Gastrocnemius medialis (tissue), 4 donors: Measurements from ENCODE around the gene SLC2A14. TPM values are rescaled to one million over a fixed set of nuclear protein-coding genes. Genes with fewer than 3 reads are reported as not detected.
"Not testable (repeated sequence)": the region's sequence is repeated elsewhere in the genome, so short reads cannot be mapped to it uniquely, and the experiment has no call there.

Experiments
- ATAC-seq, 2 donors: fragments of 150-250 bp; one replicate each; pipeline ENCODE4 v1.9.1; 2016
- DNase-seq, 2 donors: peaks; one replicate each; pipeline ENCODE4 v3.0.0-alpha.2; 2019
- H3K27ac ChIP-seq, 4 donors: fragments of 200-600 bp; sonication (generic); 1 replicate in 1 of 4; 2 replicates in 3 of 4; pipeline ENCODE4 v1.5.1; 2016 to 2018; ENCODE audit warnings: mild to moderate bottlenecking in 2 of 4, moderate library complexity in 1 of 4
- H3K27me3 ChIP-seq, 3 donors: fragments of 200-600 bp; sonication (generic) in 2 of 3; 1 replicate in 1 of 3; 2 replicates in 2 of 3; pipeline versions ENCODE4 v1.5.1 to v1.6.0; 2016 to 2019; ENCODE audit warnings: mild to moderate bottlenecking in 1 of 3, moderate library complexity in 1 of 3
- H3K36me3 ChIP-seq, 2 donors: fragments of 200-600 bp; sonication (generic) in 1 of 2; one replicate each; pipeline ENCODE4 v1.5.1; 2017 to 2018
- H3K4me1 ChIP-seq, 2 donors: fragments of 200-600 bp; sonication (generic) in 1 of 2; one replicate each; pipeline ENCODE4 v1.5.1; 2016 to 2017; ENCODE audit warnings: mild to moderate bottlenecking in 2 of 2
- H3K4me3 ChIP-seq, 4 donors: fragments of 200-600 bp; sonication (generic) in 3 of 4; 1 replicate in 1 of 4; 2 replicates in 3 of 4; pipeline ENCODE4 v1.5.1; 2016 to 2019; ENCODE audit warnings: mild to moderate bottlenecking in 2 of 4
- H3K9me3 ChIP-seq, 3 donors: fragments of 200-600 bp; sonication (generic) in 2 of 3; 1 replicate in 1 of 3; 2 replicates in 2 of 3; pipeline ENCODE4 v1.5.1; 2016 to 2019
- CTCF ChIP-seq, 5 experiments: fragments of 450-650 bp in 3 of 5; fragments of 200-600 bp in 2 of 5; sonication (generic) in 2 of 5; IDR thresholded peaks in 4 of 5; conservative IDR thresholded peaks in 1 of 5; 1 replicate in 4 of 5; 2 replicates in 1 of 5; pipeline ENCODE4 v1.5.1; 2016 to 2019; ENCODE audit warnings: antibody characterized with exemption in 5 of 5, mild to moderate bottlenecking in 3 of 5, moderate library complexity in 3 of 5
- POLR2A ChIP-seq, 2 donors: fragments of 450-650 bp; IDR thresholded peaks; one replicate each; pipeline ENCODE4 v1.6.1; 2017; ENCODE audit warnings: antibody characterized with exemption in 2 of 2, mild to moderate bottlenecking in 2 of 2, moderate library complexity in 2 of 2
- in situ Hi-C, 4 donors: fragments of 200-750 bp; cut with MboI; loops; one replicate each; pipeline versions ENCODE4 v1.15.0 to v1.8.0; 2017; ENCODE audit warnings: low sequenced_read_pairs in 4 of 4
- intact Hi-C: fragments of 100-400 bp; cut with DNase I; formaldehyde crosslinking; loops from one replicate; pipeline ENCODE4 v1.15.1; 2023; ENCODE audit warnings: low total_unique reads
- total RNA-seq, 4 donors: library from RNA; depleted of rRNA; stranded (reverse); fragments of >200 nt; gene quantifications; one replicate each; pipeline versions ENCODE4 v1.1.0 to v1.2.3, GENCODE V29; 2016

SLC2A14 gene
- total RNA-seq, 4 donors from 2014 or later: not detected

DNA sequence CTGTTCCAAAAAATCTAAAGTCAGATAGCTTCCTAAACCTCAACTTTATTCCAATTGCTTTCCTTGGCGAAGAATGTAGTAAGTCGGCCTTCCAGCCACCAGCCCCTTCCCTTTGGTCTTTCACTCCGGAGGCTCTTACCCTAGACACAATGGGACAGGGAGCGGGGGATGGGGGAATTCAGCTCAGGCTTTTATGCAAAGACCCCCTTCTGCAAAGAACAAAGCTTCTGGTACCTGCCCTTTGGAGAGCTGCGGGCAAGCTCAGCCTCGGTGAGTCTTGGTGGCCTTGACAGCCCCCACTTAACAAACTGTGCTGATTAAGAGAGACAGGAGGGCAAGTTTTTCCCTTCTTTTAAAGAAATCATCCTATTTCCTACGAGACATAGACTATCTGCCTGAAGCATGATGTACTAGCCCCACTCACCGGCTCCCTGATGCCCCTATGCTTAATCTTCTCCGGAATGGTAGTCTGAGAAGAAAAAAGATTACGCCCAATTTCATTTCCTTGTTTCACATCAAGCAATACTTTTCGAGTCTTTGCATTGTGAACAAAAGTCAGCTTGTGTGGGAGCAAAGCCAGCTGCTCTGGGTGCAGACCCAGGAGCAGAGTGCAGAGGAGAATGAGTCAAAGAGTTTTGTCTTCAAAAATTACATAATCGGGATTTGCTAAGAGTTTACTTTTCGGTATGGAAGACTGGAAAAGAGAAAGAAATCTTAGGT lies 85.0 kb downstream of the SLC2A14 start:
- no peaks in the 10 kb centered on the region for H3K9me3 ChIP-seq
- in situ Hi-C loops (no loop called here), intact Hi-C loops (no loop called here)
- no peak overlapping the region for H3K4me3 ChIP-seq
- DNase-seq (no peak), ATAC-seq (no peak)
- H3K36me3 ChIP-seq: no peaks in the 10 kb centered on the region
- TF ChIP-seq POLR2A (IDR thresholded peaks at IDR 0.05): no peak
- TF ChIP-seq CTCF (IDR thresholded peaks at IDR 0.05 in 4 of 5, conservative IDR thresholded peaks at IDR 0.05 in 1 of 5): no peak
- no peak overlapping the region for H3K27ac ChIP-seq
- peaks cover 0 to 4% (median 0%) of the 10 kb centered on the region in 3 donors for H3K27me3 ChIP-seq
- no peaks in the 10 kb centered on the region for H3K4me1 ChIP-seq

- DNase-seq (no peak), ATAC-seq (no peak)
- Histone ChIP-seq H3K4me3 (no peak overlapping the region), H3K27me3 (peaks cover 0 to 4% (median 0%) of the 10 kb centered on the region in 3 donors), H3K9me3 (no peaks in the 10 kb centered on the region), H3K27ac (no peak overlapping the region), H3K36me3 (no peaks in the 10 kb centered on the region), H3K4me1 (no peaks in the 10 kb centered on the region)
- intact Hi-C loops: no loop called here
- TF ChIP-seq CTCF (IDR thresholded peaks at IDR 0.05 in 4 of 5, conservative IDR thresholded peaks at IDR 0.05 in 1 of 5) (no peak), POLR2A (IDR thresholded peaks at IDR 0.05) (no peak)
- in situ Hi-C loops: no loop called here
These were observed 88.0 kb downstream of the SLC2A14 start for GRCh38 chr12:7784701-7785100.

DNA sequence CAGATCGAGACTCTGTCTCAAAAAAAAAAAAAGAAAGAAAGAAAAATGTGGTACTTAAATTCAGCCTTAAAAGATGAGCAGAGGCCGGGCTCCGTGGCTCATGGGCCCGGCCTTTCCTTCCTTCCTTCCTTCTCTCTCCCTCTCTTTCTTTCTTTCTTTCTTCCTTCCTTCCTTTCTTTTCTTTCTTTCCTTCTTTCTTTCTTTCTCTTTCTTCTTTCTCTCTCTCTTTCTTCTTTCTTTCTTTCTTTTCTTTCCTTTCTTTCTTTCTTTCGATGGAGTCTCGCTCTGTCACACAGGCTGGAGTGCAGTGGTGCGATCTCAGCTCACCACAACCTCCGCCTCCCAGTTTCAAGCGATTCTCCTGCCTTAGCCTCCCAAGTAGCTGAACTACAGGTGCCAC lies 89.3 kb downstream of the SLC2A14 start:
- DNase-seq, H3K4me1 ChIP-seq, intact Hi-C loops, H3K27ac ChIP-seq, ATAC-seq, H3K9me3 ChIP-seq, H3K36me3 ChIP-seq, H3K27me3 ChIP-seq, H3K4me3 ChIP-seq, in situ Hi-C loops: not testable (repeated sequence)

DNA sequence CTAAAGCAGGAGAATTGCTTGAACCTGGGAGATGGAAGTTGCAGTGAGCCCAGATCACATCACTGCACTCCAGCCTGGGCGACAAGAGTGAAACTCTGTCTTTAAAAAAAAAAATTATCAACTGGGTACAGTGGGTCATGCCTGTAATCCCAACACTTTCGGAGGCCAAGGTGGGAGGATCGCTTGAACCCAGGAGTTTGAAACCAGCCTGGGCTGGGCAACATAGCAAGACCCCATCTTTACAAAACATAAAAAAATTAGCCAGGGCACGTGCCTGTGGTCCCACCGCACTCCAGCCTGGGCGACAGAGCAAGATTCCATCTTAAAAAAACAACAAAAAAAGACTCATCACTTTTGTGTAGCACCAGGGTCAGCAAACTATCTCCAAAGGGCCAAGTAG lies 90.7 kb downstream of the SLC2A14 start:
- Histone ChIP-seq H3K27me3 (no peaks in the 10 kb centered on the region), H3K9me3 (no peaks in the 10 kb centered on the region), H3K36me3 (no peaks in the 10 kb centered on the region), H3K27ac (no peak overlapping the region), H3K4me3 (no peak overlapping the region), H3K4me1 (no peaks in the 10 kb centered on the region)
- in situ Hi-C loops (no loop called here), intact Hi-C loops (no loop called here)
- DNase-seq (no peak), ATAC-seq (no peak)
- no peak for TF ChIP-seq POLR2A (IDR thresholded peaks at IDR 0.05)
- no peak for TF ChIP-seq CTCF (IDR thresholded peaks at IDR 0.05 in 4 of 5, conservative IDR thresholded peaks at IDR 0.05 in 1 of 5)

- no peaks in the 10 kb centered on the region for H3K9me3 ChIP-seq
- no peaks in the 10 kb centered on the region for H3K4me1 ChIP-seq
- DNase-seq: no peak
- ATAC-seq: no peak
- H3K27ac ChIP-seq: no peak overlapping the region
- TF ChIP-seq POLR2A (IDR thresholded peaks at IDR 0.05) (no peak), CTCF (IDR thresholded peaks at IDR 0.05 in 4 of 5, conservative IDR thresholded peaks at IDR 0.05 in 1 of 5) (no peak)
- no peaks in the 10 kb centered on the region for H3K36me3 ChIP-seq
- intact Hi-C loops: no loop called here
- in situ Hi-C loops: no loop called here
- H3K4me3 ChIP-seq: no peak overlapping the region
- no peaks in the 10 kb centered on the region for H3K27me3 ChIP-seq
These were observed 91.4 kb downstream of the SLC2A14 start for GRCh38 chr12:7781274-7781673.
